Activated CD8-positive, alpha-beta memory T cell treated with anti-CD3 and anti-CD28 coated beads, Interleukin-2, amount 10 ng/mL, durations not matched to agents 7 days and 5 days (primary cell): ENCODE data around the gene ZNF664. TPM values are rescaled to one million over a fixed set of nuclear protein-coding genes. Genes with fewer than 3 reads are reported as not detected.

Source experiments
- ATAC-seq: fragments of 150-1000 bp; cut with Tn5 transposase; one replicate; pipeline ENCODE4 v1.10.0; 2021; ENCODE audit warnings: moderate library complexity
- CTCF ChIA-PET: fragments of 350-600 bp; sonication (Branson Sonifier 250); formaldehyde crosslinking; loops from one replicate; lab custom pipeline; 2021; ENCODE audit warnings: antibody characterized with exemption; lab: Charles Lee
- DNase-seq: peaks from one replicate; pipeline ENCODE4 v3.0.0-alpha.2; 2020
- H3K27ac Mint-ChIP-seq: one replicate; pipeline ENCODE4 v1.8.0; 2021; ENCODE audit warnings: mild to moderate bottlenecking, mixed read lengths
- H3K27me3 Mint-ChIP-seq: one replicate; pipeline ENCODE4 v1.8.0; 2021; ENCODE audit warnings: mixed read lengths
- H3K36me3 Mint-ChIP-seq: one replicate; pipeline ENCODE4 v1.8.0; 2021; ENCODE audit warnings: mild to moderate bottlenecking, mixed read lengths
- H3K4me1 Mint-ChIP-seq: one replicate; pipeline ENCODE4 v1.8.0; 2021; ENCODE audit warnings: mixed read lengths
- H3K4me3 Mint-ChIP-seq: one replicate; pipeline ENCODE4 v1.8.0; 2021; ENCODE audit warnings: mild to moderate bottlenecking, moderate library complexity, mixed read lengths
- H3K9me3 Mint-ChIP-seq: one replicate; pipeline ENCODE4 v1.8.0; 2022; ENCODE audit warnings: low read depth, mixed read lengths
- total RNA-seq, 2 experiments: library from RNA; stranded (reverse); gene quantifications; one replicate each; pipeline ENCODE4 v1.2.3, GENCODE V29; 2021

ZNF664 gene
- total RNA-seq, 2 experiments from 2014 or later: 45.8 to 52.5 TPM

GRCh38 chr12:123971770-123972456 lies 1.1 kb upstream of the ZNF664 start:
- Mint-ChIP-seq H3K36me3 (peaks cover 12% of the 10 kb centered on the region), H3K9me3 (no peaks in the 10 kb centered on the region), H3K4me3 (peak overlapping the region; percentile 76), H3K27me3 (no peaks in the 10 kb centered on the region), H3K4me1 (peaks cover 24% of the 10 kb centered on the region), H3K27ac (peak overlapping the region; percentile 47)
- DNase-seq: peak; percentile 55
- ATAC-seq: no peak
- CTCF ChIA-PET: interaction anchor here (0.7 to 2.2 kb wide), 3 partner anchors 27 to 67 kb away, joined by 3 to 13 read pairs (median 3); no protein-coding TSS in a partner anchor

DNA sequence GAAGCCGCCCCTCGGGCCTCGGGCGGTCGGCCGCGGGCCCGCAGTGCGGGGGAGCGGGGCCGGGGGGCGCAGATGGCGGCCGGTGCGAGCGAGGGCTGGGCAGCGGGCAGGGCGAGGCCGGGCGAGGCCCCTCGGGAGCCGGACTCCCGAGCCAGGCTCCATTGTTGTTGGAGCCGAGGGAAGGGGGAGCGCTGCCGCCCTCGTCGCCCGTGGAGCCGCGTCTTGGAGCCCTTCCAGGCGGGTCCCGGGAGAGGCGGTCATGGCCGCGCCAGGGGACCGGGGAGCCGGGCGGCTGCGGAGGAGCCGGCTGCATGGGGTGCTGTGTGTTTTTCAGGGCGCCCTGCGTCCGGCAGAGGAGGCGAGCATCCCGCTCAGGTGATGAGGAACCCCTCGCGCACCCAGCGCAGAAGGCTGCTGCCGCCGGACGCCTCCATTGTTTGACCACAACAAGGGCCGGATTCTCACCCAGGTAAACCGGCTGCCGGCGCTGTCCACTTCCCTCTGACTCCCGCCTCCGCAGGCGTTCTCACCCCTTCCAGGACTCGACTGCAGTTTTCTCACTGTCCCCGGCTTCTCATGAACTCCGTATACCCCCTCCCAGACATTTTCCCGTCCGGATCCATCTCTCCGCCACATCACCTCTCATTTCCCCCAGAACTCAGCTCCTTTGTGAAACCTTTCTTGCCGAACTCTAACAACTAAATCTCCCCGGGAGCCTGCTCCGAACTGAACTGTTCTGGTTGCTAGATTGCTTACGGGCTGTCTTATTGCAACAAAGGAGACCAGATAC lies 732 bp downstream of the ZNF664 start:
- ATAC-seq (peak; percentile 6), DNase-seq (peak; percentile 47)
- CTCF ChIA-PET: no interaction called here
- Mint-ChIP-seq H3K9me3 (no peaks in the 10 kb centered on the region), H3K27ac (peak overlapping the region; percentile 60), H3K27me3 (no peaks in the 10 kb centered on the region), H3K36me3 (peaks cover 12% of the 10 kb centered on the region), H3K4me3 (peak overlapping the region; percentile 82), H3K4me1 (peaks cover 24% of the 10 kb centered on the region)

GRCh38 chr12:123976227-123976826 lies 3.3 kb downstream of the ZNF664 start:
- no peaks in the 10 kb centered on the region for H3K27me3 Mint-ChIP-seq
- DNase-seq (no peak), ATAC-seq (no peak)
- H3K4me3 Mint-ChIP-seq: no peak overlapping the region
- H3K9me3 Mint-ChIP-seq: no peaks in the 10 kb centered on the region
- no peak overlapping the region for H3K27ac Mint-ChIP-seq
- peaks cover 24% of the 10 kb centered on the region for H3K4me1 Mint-ChIP-seq
- peaks cover 12% of the 10 kb centered on the region for H3K36me3 Mint-ChIP-seq
- CTCF ChIA-PET: interaction anchor here (0.6 kb wide), 1 partner anchor 268 kb away, joined by 4 read pairs; no protein-coding TSS in a partner anchor

DNA sequence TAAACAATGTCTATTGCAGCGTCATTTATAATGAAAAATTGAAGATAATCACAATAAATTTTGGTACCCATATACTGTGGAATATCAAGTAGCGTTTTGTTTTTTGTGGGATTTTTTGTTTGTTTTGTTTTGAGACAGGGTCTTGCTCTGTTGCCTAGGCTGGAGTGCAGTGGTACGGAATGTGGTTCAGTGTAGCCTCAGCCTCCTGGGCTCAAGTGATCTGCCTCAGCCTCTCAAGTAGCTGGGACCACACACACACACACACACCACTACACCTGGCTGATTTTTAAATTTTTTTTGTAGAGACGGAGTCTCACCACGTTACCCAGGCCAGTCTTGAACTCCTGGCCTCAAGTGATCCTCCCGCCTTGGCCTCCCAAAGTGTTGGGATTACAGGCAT lies 6.6 kb downstream of the ZNF664 start:
- CTCF ChIA-PET: no interaction called here
- H3K4me3 Mint-ChIP-seq: no peak overlapping the region
- no peak overlapping the region for H3K27ac Mint-ChIP-seq
- no peaks in the 10 kb centered on the region for H3K27me3 Mint-ChIP-seq
- DNase-seq (no peak), ATAC-seq (no peak)
- H3K4me1 Mint-ChIP-seq: peaks cover 19% of the 10 kb centered on the region
- no peaks in the 10 kb centered on the region for H3K9me3 Mint-ChIP-seq
- peaks cover 12% of the 10 kb centered on the region for H3K36me3 Mint-ChIP-seq

- CTCF ChIA-PET: interaction anchor here (2.0 kb wide), 1 partner anchor 73 kb away, joined by 4 read pairs; no protein-coding TSS in a partner anchor
- Mint-ChIP-seq H3K27ac (no peak overlapping the region), H3K4me3 (no peak overlapping the region), H3K27me3 (no peaks in the 10 kb centered on the region), H3K9me3 (no peaks in the 10 kb centered on the region), H3K4me1 (peaks cover 15% of the 10 kb centered on the region), H3K36me3 (peaks cover 2% of the 10 kb centered on the region)
- DNase-seq (no peak), ATAC-seq (no peak)
Observed at GRCh38 chr12:123982269-123982668, 9.3 kb downstream of the ZNF664 start.

DNA sequence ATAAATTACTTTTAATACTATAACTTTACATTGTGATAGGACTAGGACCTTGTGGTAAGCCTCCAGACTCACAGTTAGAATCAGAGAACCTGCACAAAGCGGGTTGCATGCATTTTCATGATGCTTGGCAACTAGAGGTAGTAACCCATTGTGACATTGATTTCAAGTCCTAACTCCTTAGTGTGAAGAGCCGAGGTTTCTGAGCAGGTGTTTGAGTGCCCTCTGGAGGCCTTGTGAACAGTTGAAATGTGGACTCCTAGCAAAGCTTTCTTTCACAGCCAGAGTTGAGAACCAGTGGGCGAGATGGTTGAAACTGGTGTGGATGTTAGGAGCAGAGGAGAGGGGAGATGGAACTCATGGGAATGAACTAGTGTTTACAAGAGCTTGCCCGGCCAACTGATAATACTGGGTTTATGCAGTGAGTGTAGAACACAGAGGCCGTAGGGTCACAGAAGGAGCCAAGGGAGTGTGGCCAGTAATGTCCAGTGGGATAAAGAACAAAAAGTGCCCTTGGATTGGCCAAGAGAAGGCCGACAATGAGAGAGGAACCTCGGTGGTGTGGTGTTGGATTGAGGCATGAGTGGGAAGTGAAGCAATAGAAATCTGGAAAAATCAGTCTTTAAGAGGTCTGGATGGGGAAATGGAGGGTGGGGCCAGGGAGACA lies 10.9 kb downstream of the ZNF664 start:
- Mint-ChIP-seq H3K27me3 (no peaks in the 10 kb centered on the region), H3K9me3 (no peaks in the 10 kb centered on the region), H3K4me1 (peaks cover 15% of the 10 kb centered on the region), H3K27ac (no peak overlapping the region), H3K4me3 (no peak overlapping the region), H3K36me3 (peaks cover 13% of the 10 kb centered on the region)
- DNase-seq (peak; percentile 61), ATAC-seq (peak; percentile 83)
- CTCF ChIA-PET: interaction anchor here (0.6 to 6.3 kb wide), 7 partner anchors 12 to 94 kb away, joined by 3 to 56 read pairs (median 4); no protein-coding TSS in a partner anchor

DNA sequence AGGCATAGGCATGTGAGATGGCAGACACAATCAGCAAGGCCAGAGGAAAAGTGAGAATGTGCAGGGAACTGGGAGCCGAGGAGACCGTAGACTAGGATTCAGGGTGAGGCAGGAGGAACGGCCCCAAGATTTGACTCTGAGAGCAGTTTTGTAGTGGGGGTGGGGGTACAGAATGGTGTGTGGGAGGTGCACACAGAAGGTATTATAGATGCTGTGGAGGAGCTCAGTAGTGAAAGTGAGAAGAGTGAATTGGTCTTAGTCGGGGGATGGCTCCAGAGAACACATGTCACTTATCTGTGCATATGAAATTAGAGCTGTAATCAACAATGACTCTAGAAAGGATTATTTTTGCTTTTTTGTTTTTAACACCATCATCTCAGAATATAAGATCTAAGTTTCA lies 11.9 kb downstream of the ZNF664 start:
- peaks cover 17% of the 10 kb centered on the region for H3K36me3 Mint-ChIP-seq
- no peak for DNase-seq
- CTCF ChIA-PET: interaction anchor here (0.9 to 6.3 kb wide), 8 partner anchors 11 to 179 kb away, joined by 3 to 56 read pairs (median 4); no protein-coding TSS in a partner anchor
- peaks cover 14% of the 10 kb centered on the region for H3K4me1 Mint-ChIP-seq
- H3K27me3 Mint-ChIP-seq: no peaks in the 10 kb centered on the region
- H3K9me3 Mint-ChIP-seq: no peaks in the 10 kb centered on the region
- H3K4me3 Mint-ChIP-seq: no peak overlapping the region
- no peak overlapping the region for H3K27ac Mint-ChIP-seq
- ATAC-seq: no peak

DNA sequence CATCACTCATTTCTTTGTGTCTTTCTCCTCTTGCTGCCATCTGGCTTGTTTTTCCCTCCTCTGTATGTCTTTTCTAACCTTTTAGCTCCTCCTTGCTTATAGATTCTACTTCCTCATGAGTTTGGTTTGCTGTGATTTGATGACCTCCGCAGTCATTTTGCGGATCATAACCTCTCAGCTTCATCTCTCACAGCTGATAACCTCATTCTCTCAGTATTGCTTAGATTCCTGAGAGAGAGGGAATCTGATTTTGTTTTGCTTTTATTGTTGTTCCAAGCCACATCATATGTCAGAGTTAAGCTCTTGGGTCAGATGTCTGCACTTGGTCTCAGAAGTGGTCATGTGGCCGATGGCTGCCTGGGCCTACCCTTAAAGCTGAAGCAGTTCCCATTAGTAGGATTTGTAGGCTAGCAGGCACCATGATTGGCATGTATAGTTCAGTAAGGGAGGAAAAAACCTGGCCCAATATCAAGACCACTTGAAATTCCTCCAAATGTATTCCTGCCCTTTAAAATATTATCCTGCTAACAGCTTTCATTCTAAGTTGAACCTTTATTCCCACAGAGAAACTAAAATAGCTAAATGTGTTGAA lies 13.5 kb downstream of the ZNF664 start:
- CTCF ChIA-PET: interaction anchor here (0.8 to 6.3 kb wide), 4 partner anchors 9 to 82 kb away, joined by 3 to 56 read pairs (median 13); no protein-coding TSS in a partner anchor
- no peak for DNase-seq
- H3K36me3 Mint-ChIP-seq: peaks cover 21% of the 10 kb centered on the region
- ATAC-seq: no peak
- no peaks in the 10 kb centered on the region for H3K27me3 Mint-ChIP-seq
- H3K9me3 Mint-ChIP-seq: no peaks in the 10 kb centered on the region
- H3K4me3 Mint-ChIP-seq: no peak overlapping the region
- H3K27ac Mint-ChIP-seq: no peak overlapping the region
- H3K4me1 Mint-ChIP-seq: peaks cover 18% of the 10 kb centered on the region

GRCh38 chr12:123987022-123987421 lies 14.0 kb downstream of the ZNF664 start:
- H3K27ac Mint-ChIP-seq: no peak overlapping the region
- no peak overlapping the region for H3K4me3 Mint-ChIP-seq
- H3K27me3 Mint-ChIP-seq: no peaks in the 10 kb centered on the region
- ATAC-seq: no peak
- CTCF ChIA-PET: interaction anchor here (0.8 to 6.3 kb wide), 3 partner anchors 20 to 82 kb away, joined by 3 to 56 read pairs (median 5); no protein-coding TSS in a partner anchor
- peaks cover 18% of the 10 kb centered on the region for H3K4me1 Mint-ChIP-seq
- H3K36me3 Mint-ChIP-seq: peaks cover 23% of the 10 kb centered on the region
- DNase-seq: no peak
- no peaks in the 10 kb centered on the region for H3K9me3 Mint-ChIP-seq

GRCh38 chr12:123989168-123989567 lies 16.2 kb downstream of the ZNF664 start:
- CTCF ChIA-PET: no interaction called here

GRCh38 chr12:123989753-123990152 lies 16.7 kb downstream of the ZNF664 start:
- ATAC-seq: no peak
- H3K4me1 Mint-ChIP-seq: peaks cover 14% of the 10 kb centered on the region
- H3K27me3 Mint-ChIP-seq: no peaks in the 10 kb centered on the region
- H3K36me3 Mint-ChIP-seq: peaks cover 27% of the 10 kb centered on the region
- H3K9me3 Mint-ChIP-seq: no peaks in the 10 kb centered on the region
- H3K27ac Mint-ChIP-seq: no peak overlapping the region
- DNase-seq: no peak
- no peak overlapping the region for H3K4me3 Mint-ChIP-seq
- CTCF ChIA-PET: no interaction called here

More at GRCh38 chr12:123989168-123989567, 16.2 kb downstream of the ZNF664 start:
- H3K36me3 Mint-ChIP-seq: peaks cover 27% of the 10 kb centered on the region
- DNase-seq (no peak), ATAC-seq (no peak)
- no peaks in the 10 kb centered on the region for H3K27me3 Mint-ChIP-seq
- no peaks in the 10 kb centered on the region for H3K9me3 Mint-ChIP-seq
- H3K4me1 Mint-ChIP-seq: peaks cover 14% of the 10 kb centered on the region
- no peak overlapping the region for H3K27ac Mint-ChIP-seq
- no peak overlapping the region for H3K4me3 Mint-ChIP-seq

DNA sequence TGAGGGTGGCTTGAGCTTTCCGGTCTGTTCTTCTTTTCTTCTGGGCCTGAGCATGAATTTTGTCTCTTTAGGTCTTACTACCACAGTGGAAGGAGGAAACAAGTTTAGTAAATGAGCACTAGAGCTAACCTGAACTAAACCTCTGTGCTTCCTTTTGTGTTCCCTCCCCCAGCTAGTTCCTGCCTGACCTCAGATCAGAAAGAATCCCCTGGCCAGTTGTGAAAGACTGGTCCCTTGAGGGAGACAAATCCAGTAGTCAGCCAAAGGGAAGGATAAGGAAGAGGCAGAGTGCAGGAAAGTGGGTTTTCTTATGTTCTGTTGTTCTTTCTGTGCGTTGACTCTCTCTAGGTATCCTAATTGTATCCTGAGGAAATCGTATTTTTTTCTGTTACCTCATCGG lies 17.5 kb downstream of the ZNF664 start:
- H3K27me3 Mint-ChIP-seq: no peaks in the 10 kb centered on the region
- no peak overlapping the region for H3K27ac Mint-ChIP-seq
- H3K4me1 Mint-ChIP-seq: peaks cover 18% of the 10 kb centered on the region
- ATAC-seq (no peak), DNase-seq (no peak)
- no peak overlapping the region for H3K4me3 Mint-ChIP-seq
- no peaks in the 10 kb centered on the region for H3K9me3 Mint-ChIP-seq
- peaks cover 27% of the 10 kb centered on the region for H3K36me3 Mint-ChIP-seq
- CTCF ChIA-PET: interaction anchor here (2.2 kb wide), 1 partner anchor 85 kb away, joined by 4 read pairs; no protein-coding TSS in a partner anchor
